Measurements from ENCODE around the gene MGAT1. TPM values are rescaled to one million over a fixed set of nuclear protein-coding genes. Genes with fewer than 3 reads are reported as not detected.
"Not testable (repeated sequence)": the region's sequence is repeated elsewhere in the genome, so short reads cannot be mapped to it uniquely, and the experiment has no call there.

MGAT1 gene
- total RNA-seq, 3 donors from 2014 or later, result 89.8 to 117 (median 104) TPM

- H3K36me3 ChIP-seq (ENCODE audit: low read depth), result no peaks in the 10 kb centered on the region
- no peak for DNase-seq
- H3K4me3 ChIP-seq, result no peak overlapping the region
- no peaks in the 10 kb centered on the region for H3K9me3 ChIP-seq
- TF ChIP-seq CTCF (IDR thresholded peaks at IDR 0.05), result no peak
- H3K4me1 ChIP-seq (ENCODE audit: low read depth), result peaks cover 5% of the 10 kb centered on the region
- ATAC-seq, result peak; percentile 15
- intact Hi-C loops (cut with DNase I, micrococcal nuclease), result loop anchor here in 1 of 2 donors (10.0 kb wide), 1 partner anchor 79 kb away; the partner anchor contains the start of gene ZFP62
These were observed 16.8 kb downstream of the MGAT1 start for GRCh38 chr5:180785794-180786221.

DNA sequence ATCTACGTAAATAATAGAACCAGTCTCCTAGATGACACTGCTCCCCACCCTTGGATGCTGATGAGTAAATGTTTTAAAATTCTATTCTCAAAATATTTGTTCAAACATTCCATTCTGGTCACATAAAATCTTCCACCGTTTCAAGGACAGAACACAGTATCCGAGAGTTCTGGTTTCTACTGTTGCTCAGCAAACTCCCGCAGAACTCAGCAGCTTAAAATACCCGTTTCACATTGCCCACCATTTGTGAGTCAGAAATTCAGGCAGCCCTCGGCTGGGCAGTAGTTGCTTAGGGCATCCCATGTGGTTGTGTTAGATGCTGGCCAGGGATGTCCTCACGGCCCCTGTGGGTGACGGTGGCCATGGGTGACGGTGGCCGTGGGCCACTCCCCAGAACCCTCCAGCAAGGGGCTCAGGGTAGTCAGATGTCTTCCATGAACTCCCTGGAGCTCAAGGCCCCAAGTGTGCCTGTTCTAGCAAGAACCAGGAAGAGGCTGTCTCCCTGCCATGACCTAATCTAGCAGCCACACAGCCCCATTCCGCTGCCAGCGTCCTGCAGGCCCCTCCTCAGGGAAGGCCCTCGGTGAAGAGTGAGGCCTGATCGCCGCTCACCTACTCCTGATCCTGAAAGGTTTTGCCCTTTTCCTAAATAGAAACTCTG lies 17.4 kb downstream of the MGAT1 start:
- Histone ChIP-seq H3K9me3 (no peaks in the 10 kb centered on the region), H3K36me3 (ENCODE audit: low read depth) (no peaks in the 10 kb centered on the region), H3K4me1 (ENCODE audit: low read depth) (peaks cover 5% of the 10 kb centered on the region), H3K4me3 (no peak overlapping the region)
- intact Hi-C loops (cut with DNase I, micrococcal nuclease), result loop anchor here in 1 of 2 donors (10.0 kb wide), 1 partner anchor 80 kb away; the partner anchor contains the start of gene ZFP62
- no peak for TF ChIP-seq CTCF (IDR thresholded peaks at IDR 0.05)
- ATAC-seq, result peak; percentile 23
- DNase-seq, result no peak

DNA sequence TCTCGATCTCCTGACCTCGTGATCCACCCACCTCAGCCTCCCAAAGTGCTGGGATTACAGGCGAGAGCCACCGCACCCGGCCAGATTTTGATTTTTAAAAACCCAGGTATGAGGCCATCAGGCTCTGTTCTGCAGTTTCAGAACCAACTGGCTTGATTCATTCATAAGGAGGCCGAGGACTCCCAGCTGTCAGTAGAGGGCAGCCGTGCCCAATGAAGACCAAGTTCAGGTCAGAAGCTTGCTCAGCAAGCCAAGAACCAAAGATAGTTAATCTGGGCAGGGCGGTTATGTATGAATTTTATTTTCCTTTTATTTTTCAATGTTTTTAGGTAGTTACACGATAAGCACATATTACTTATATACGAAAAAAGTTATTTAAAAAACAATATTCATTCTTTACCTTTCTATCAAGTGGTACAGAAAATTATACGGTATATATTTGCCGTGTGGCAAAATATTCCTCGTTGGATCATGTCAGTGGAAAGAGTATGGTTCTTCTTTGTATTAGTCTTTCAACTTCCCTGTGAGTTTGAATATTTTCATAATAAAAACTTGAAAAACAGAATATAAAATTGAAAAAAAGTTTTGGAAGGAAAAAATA lies 18.0 kb downstream of the MGAT1 start:
- Histone ChIP-seq H3K4me1 (ENCODE audit: low read depth) (peaks cover 5% of the 10 kb centered on the region), H3K36me3 (ENCODE audit: low read depth) (no peaks in the 10 kb centered on the region), H3K4me3 (no peak overlapping the region), H3K9me3 (no peaks in the 10 kb centered on the region)
- TF ChIP-seq CTCF (IDR thresholded peaks at IDR 0.05), result peak; percentile 49
- peak in 2 of 3 donors; percentile 84 to 87 for DNase-seq
- ATAC-seq, result peak; percentile 83
- intact Hi-C loops (cut with DNase I, micrococcal nuclease), result loop anchor here in 1 of 2 donors (10.0 kb wide), 1 partner anchor 80 kb away; the partner anchor contains the start of gene ZFP62

GRCh38 chr5:180783340-180784052 lies 19.1 kb downstream of the MGAT1 start:
- intact Hi-C loops (cut with DNase I, micrococcal nuclease), result loop anchor here in 1 of 2 donors (10.0 kb wide), 1 partner anchor 81 kb away; the partner anchor contains the start of gene ZFP62
- peaks cover 5% of the 10 kb centered on the region for H3K4me1 ChIP-seq (ENCODE audit: low read depth)
- H3K9me3 ChIP-seq, result no peaks in the 10 kb centered on the region
- ATAC-seq (no peak), DNase-seq (no peak)
- no peak for TF ChIP-seq CTCF (IDR thresholded peaks at IDR 0.05)
- no peaks in the 10 kb centered on the region for H3K36me3 ChIP-seq (ENCODE audit: low read depth)
- H3K4me3 ChIP-seq, result no peak overlapping the region

DNA sequence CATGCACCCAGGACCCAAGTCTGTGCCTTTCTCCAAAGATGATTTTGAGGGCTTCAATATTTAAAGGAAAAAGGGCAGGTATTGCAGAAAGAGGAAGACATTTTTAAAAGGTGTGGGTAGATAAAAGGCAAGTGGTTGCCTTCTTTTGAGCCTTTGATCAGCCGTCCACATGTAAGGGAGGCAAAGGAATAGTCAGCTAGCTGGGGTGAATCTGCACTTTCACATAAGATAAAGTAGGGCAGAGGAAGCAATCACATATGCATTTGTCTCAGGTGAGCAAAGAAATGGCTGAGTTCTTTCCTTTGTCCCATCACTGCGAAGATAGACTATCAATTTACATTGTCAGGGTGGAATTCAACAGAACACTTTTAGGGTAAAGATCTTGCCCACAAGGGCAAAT lies 19.9 kb downstream of the MGAT1 start:
- no peaks in the 10 kb centered on the region for H3K9me3 ChIP-seq
- intact Hi-C loops (cut with DNase I, micrococcal nuclease), result loop anchor here in 1 of 2 donors (10.0 kb wide), 1 partner anchor 82 kb away; the partner anchor contains the start of gene ZFP62
- no peaks in the 10 kb centered on the region for H3K36me3 ChIP-seq (ENCODE audit: low read depth)
- peaks cover 5% of the 10 kb centered on the region for H3K4me1 ChIP-seq (ENCODE audit: low read depth)
- ATAC-seq (no peak), DNase-seq (no peak)
- no peak for TF ChIP-seq CTCF (IDR thresholded peaks at IDR 0.05)
- no peak overlapping the region for H3K4me3 ChIP-seq

GRCh38 chr5:180781900-180782326 lies 20.7 kb downstream of the MGAT1 start:
- H3K36me3 ChIP-seq (ENCODE audit: low read depth); ATAC-seq; H3K4me3 ChIP-seq; DNase-seq; H3K4me1 ChIP-seq (ENCODE audit: low read depth); H3K9me3 ChIP-seq: not testable (repeated sequence)
- intact Hi-C loops (cut with DNase I, micrococcal nuclease), result loop anchor here in 1 of 2 donors (10.0 kb wide), 1 partner anchor 83 kb away; the partner anchor contains the start of gene ZFP62
